Naive thymus-derived CD4-positive, alpha-beta T cell (primary cell): ENCODE measurements around the gene ALDH5A1. TPM values are rescaled to one million over a fixed set of nuclear protein-coding genes. Genes with fewer than 3 reads are reported as not detected.
A peak's percentile ranks its signal among the peaks of the same experiment; 100 is the strongest.

ENCODE experiments used
- ATAC-seq: fragments of 150-1000 bp; cut with Tn5 transposase; 2 replicates; pipeline ENCODE4 v1.10.0; 2021; ENCODE audit warnings: mild to moderate bottlenecking, moderate library complexity
- CTCF ChIA-PET: fragments of 350-600 bp; sonication (Branson Sonifier 250); formaldehyde crosslinking; loops from one replicate; lab custom pipeline; 2021; ENCODE audit warnings: antibody characterized with exemption; lab: Charles Lee
- POLR2A ChIA-PET: fragments of 350-600 bp; sonication (Branson Sonifier 250); formaldehyde crosslinking; loops from one replicate; lab custom pipeline; 2021; ENCODE audit warnings: antibody characterized with exemption, inconsistent platforms; lab: Charles Lee
- DNase-seq, 9 donors: peaks; one replicate each; pipeline versions ENCODE4 v3.0.0 to v3.0.0-alpha.2; 2020 to 2022; ENCODE audit warnings: mixed read lengths in 1 of 9
- H3K27ac ChIP-seq: one replicate; pipeline ENCODE4 v1.7.0; 2013; ENCODE audit warnings: mild to moderate bottlenecking, low read depth, low read length, moderate library complexity
- H3K27me3 ChIP-seq, 2 donors: one replicate each; pipeline ENCODE4 v1.7.0; 2013; ENCODE audit warnings: low read length in 2 of 2, mild to moderate bottlenecking in 2 of 2, moderate library complexity in 2 of 2; ENCODE audit not compliant: control insufficient read depth in 2 of 2, insufficient read depth in 2 of 2
- H3K36me3 ChIP-seq, 3 experiments: 1 replicate in 2 of 3; 2 replicates in 1 of 3; pipeline ENCODE4 v1.7.0; 2013; ENCODE audit warnings: low read length in 3 of 3, mild to moderate bottlenecking in 3 of 3, moderate library complexity in 1 of 3; ENCODE audit not compliant: insufficient read depth in 3 of 3, control insufficient read depth in 2 of 3
- H3K4me1 ChIP-seq, 2 donors: one replicate each; pipeline ENCODE4 v1.7.0; 2013; ENCODE audit warnings: low read length in 2 of 2, mild to moderate bottlenecking in 2 of 2, moderate library complexity in 1 of 2; ENCODE audit not compliant: control insufficient read depth in 2 of 2, insufficient read depth in 2 of 2
- H3K4me3 ChIP-seq: 2 replicates; pipeline ENCODE4 v1.7.0; 2013; ENCODE audit warnings: mild to moderate bottlenecking, low read length
- H3K9me3 ChIP-seq, 3 experiments: 1 replicate in 2 of 3; 2 replicates in 1 of 3; pipeline ENCODE4 v1.7.0; 2013; ENCODE audit warnings: low read length in 3 of 3; ENCODE audit not compliant: control insufficient read depth in 2 of 3
- H3K27ac Mint-ChIP-seq, 9 donors: one replicate each; pipeline ENCODE4 v1.8.0; 2020 to 2022; ENCODE audit warnings: mixed read lengths in 9 of 9, mild to moderate bottlenecking in 8 of 9, moderate library complexity in 5 of 9, inconsistent platforms in 2 of 9
- H3K27me3 Mint-ChIP-seq, 5 donors: one replicate each; pipeline ENCODE4 v1.8.0; 2021 to 2022; ENCODE audit warnings: mixed read lengths in 5 of 5, mild to moderate bottlenecking in 1 of 5
- H3K36me3 Mint-ChIP-seq, 5 donors: one replicate each; pipeline ENCODE4 v1.8.0; 2020 to 2022; ENCODE audit warnings: mixed read lengths in 5 of 5, mild to moderate bottlenecking in 3 of 5, inconsistent platforms in 1 of 5
- H3K4me1 Mint-ChIP-seq, 7 donors: one replicate each; pipeline ENCODE4 v1.8.0; 2020 to 2022; ENCODE audit warnings: mixed read lengths in 7 of 7, mild to moderate bottlenecking in 3 of 7, inconsistent platforms in 1 of 7
- H3K4me3 Mint-ChIP-seq, 10 donors: one replicate each; pipeline ENCODE4 v1.8.0; 2020 to 2022; ENCODE audit warnings: mild to moderate bottlenecking in 10 of 10, mixed read lengths in 10 of 10, moderate library complexity in 6 of 10, inconsistent platforms in 2 of 10
- H3K9me3 Mint-ChIP-seq, 11 donors: one replicate each; pipeline ENCODE4 v1.8.0; 2020 to 2022; ENCODE audit warnings: mixed read lengths in 11 of 11, mild to moderate bottlenecking in 4 of 11, inconsistent platforms in 1 of 11, moderate library complexity in 1 of 11
- intact Hi-C, 2 donors: fragments of 100-400 bp; cut with micrococcal nuclease; formaldehyde crosslinking; loops; one replicate each; pipeline ENCODE4 v1.15.1; 2023
- polyA plus RNA-seq, 2 donors: library from polyadenylated mRNA; unstranded; fragments of 300-500 nt; fragmentation: Illumina TruSeq; gene quantifications; one replicate each; pipeline ENCODE4 v1.2.3, GENCODE V29; 2021
- total RNA-seq, 6 experiments: library from RNA in 5 of 6; stranded (reverse) in 5 of 6; gene quantifications; 1 replicate in 5 of 6; 2 replicates in 1 of 6; pipeline ENCODE4 v1.2.3 and lab custom pipeline; 2021 to 2026

Gene ALDH5A1
- total RNA-seq: 10 to 100 TPM in 2 of 5 experiments, 1 to 10 TPM in 3; 5.7 to 20.6 (median 8.9) TPM
- polyA plus RNA-seq: 10 to 100 TPM; 12.3 to 18.5 TPM
- 23.4 reads per million, percentile 54 among the genes with 10 or more reads in this experiment for total RNA-seq (lab: John Stamatoyannopoulos, UW)

DNA sequence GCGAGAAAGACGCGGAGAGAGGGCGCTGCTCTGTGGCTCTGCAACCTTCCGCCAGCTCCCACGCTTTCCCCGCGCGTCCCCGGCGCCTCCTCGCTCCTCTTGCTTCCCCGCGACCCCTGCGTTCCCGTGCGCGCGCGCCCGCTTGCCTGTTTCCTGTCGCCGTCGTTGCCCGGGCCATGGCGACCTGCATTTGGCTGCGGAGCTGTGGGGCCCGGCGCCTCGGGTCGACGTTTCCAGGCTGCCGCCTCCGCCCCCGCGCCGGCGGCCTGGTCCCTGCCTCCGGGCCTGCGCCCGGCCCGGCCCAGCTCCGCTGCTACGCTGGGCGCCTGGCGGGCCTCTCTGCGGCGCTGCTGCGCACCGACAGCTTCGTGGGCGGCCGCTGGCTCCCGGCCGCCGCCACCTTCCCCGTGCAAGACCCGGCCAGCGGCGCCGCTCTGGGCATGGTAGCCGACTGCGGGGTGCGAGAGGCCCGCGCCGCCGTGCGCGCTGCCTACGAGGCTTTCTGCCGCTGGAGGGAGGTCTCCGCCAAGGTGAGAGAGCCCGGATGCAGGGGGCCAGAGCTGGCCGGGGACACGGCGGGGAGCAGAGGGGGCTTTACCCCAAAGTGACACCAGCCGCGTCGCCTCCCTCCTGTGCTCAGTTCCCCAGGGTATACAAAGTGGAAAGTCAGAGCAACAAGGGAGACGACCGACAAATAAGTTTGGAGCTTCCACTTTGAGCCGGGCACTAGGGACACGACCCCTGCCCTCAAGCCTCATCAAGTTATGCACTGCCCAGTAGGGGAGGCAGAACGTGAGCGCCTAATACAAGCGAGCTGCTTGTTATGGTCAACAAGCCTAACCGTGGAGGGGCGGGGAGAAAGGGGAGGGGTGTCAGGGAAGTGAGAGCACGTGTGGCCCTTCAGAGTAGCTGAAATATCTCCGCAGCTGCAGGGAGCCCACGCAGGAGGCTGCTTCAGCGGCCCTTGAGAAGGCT is at the start of gene ALDH5A1:
Gene ALDH5A1 (plus strand): TSS at position 149 of the 975 bp plus-strand sequence. CDS start 28 bp downstream, at position 177.
- Mint-ChIP-seq H3K36me3 (peaks cover 0 to 18% (median 17%) of the 10 kb centered on the region in 5 donors), H3K27me3 (peaks cover 0 to 2% (median 0%) of the 10 kb centered on the region in 5 donors), H3K9me3 (peaks cover 0 to 9% (median 0%) of the 10 kb centered on the region in 11 donors), H3K4me1 (peaks cover 13 to 50% (median 31%) of the 10 kb centered on the region in 7 donors), H3K4me3 (peak within 1 kb of the TSS; percentile 84 to 91 (median 88)), H3K27ac (peak within 1 kb of the TSS; percentile 30 to 88 (median 74))
- intact Hi-C loops: loop anchor here in 1 of 2 donors (1.0 to 10.0 kb wide), 9 partner anchors 26 to 520 kb away; partner anchors contain the start of genes KIAA0319 and TDP2
- CTCF ChIA-PET: interaction anchor here (0.6 to 2.7 kb wide), 8 partner anchors 26 to 574 kb away, joined by 3 to 14 read pairs (median 4); no protein-coding TSS in a partner anchor
- ATAC-seq (peak; percentile 89), DNase-seq (peak; percentile 63 to 86 (median 84))
- Histone ChIP-seq H3K27me3 (no peaks in the 10 kb centered on the region), H3K4me3 (peak within 1 kb of the TSS; percentile 74), H3K27ac (peak within 1 kb of the TSS; percentile 63), H3K4me1 (peaks cover 12 to 15% of the 10 kb centered on the region in 2 donors), H3K36me3 (peaks cover 0 to 6% (median 0%) of the 10 kb centered on the region in 3 experiments), H3K9me3 (no peaks in the 10 kb centered on the region)
- POLR2A ChIA-PET: interaction anchor here (1.2 to 2.1 kb wide), 8 partner anchors 15 to 229 kb away, joined by 3 to 6 read pairs (median 4); partner anchors contain the start of genes ACOT13, KIAA0319 and TDP2

DNA sequence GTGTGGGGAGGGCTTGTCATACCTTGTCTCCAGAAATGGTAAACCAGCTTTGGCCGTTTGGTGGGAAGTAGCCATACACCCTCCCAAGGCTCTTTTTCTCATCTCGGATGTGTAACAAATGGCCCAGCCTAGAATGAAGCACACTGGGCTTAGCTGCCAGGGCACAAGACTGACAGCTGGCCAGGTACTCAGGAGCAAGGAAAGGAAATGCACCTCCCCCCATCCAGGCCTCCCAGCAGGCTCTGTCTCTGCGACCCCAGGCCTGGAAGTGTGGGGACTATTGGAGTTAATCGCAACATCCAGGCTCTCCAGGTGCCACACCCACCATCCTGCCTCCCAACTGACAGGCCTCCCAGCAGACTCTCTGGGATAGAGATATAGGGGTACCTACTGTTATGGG is 49.1 kb upstream of the ALDH5A1 start:
- ChIA-PET CTCF (no interaction called here), POLR2A (no interaction called here)
- Histone ChIP-seq H3K27me3 (no peaks in the 10 kb centered on the region), H3K36me3 (no peaks in the 10 kb centered on the region), H3K9me3 (no peaks in the 10 kb centered on the region), H3K27ac (no peak overlapping the region), H3K4me3 (no peak overlapping the region), H3K4me1 (no peaks in the 10 kb centered on the region)
- intact Hi-C loops: no loop called here
- ATAC-seq (no peak), DNase-seq (no peak)
- no peaks in the 10 kb centered on the region for H3K36me3 Mint-ChIP-seq
- no peak overlapping the region for H3K4me3 Mint-ChIP-seq
- H3K4me1 Mint-ChIP-seq: no peaks in the 10 kb centered on the region
- H3K9me3 Mint-ChIP-seq: no peaks in the 10 kb centered on the region
- H3K27me3 Mint-ChIP-seq: peaks cover 0 to 2% (median 0%) of the 10 kb centered on the region in 5 donors
- H3K27ac Mint-ChIP-seq: no peak overlapping the region

DNA sequence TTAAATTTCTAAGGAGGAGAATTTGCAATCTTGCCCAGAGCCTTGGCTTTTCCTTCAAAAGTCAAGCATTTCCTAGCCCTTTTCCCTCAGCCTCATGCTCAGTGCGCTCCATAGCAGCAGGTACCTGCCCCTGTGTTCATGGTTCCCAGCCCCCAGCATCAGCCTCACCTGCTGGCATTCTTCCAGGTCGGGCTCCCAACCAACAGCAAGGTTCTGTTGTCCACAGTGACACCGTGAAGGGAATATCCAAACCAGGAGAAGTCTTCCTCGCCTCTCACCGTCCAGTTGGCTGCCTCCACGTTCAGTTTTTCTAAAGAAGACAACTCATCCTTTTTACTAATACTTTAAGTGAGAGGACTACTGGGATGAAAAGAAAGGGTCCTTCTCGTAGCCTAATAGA is 48.1 kb upstream of the ALDH5A1 start:
- Histone ChIP-seq H3K9me3 (no peaks in the 10 kb centered on the region), H3K4me1 (no peaks in the 10 kb centered on the region), H3K36me3 (no peaks in the 10 kb centered on the region), H3K27ac (no peak overlapping the region), H3K4me3 (no peak overlapping the region), H3K27me3 (no peaks in the 10 kb centered on the region)
- no peaks in the 10 kb centered on the region for H3K36me3 Mint-ChIP-seq
- H3K27me3 Mint-ChIP-seq: peaks cover 0 to 2% (median 0%) of the 10 kb centered on the region in 5 donors
- ATAC-seq: no peak
- intact Hi-C loops: no loop called here
- no peaks in the 10 kb centered on the region for H3K4me1 Mint-ChIP-seq
- CTCF ChIA-PET: interaction anchor here (0.6 kb wide), 1 partner anchor 35 kb away, joined by 3 read pairs; no protein-coding TSS in a partner anchor
- POLR2A ChIA-PET: no interaction called here
- no peak overlapping the region for H3K4me3 Mint-ChIP-seq
- no peak overlapping the region for H3K27ac Mint-ChIP-seq
- no peak for DNase-seq
- H3K9me3 Mint-ChIP-seq: no peaks in the 10 kb centered on the region

DNA sequence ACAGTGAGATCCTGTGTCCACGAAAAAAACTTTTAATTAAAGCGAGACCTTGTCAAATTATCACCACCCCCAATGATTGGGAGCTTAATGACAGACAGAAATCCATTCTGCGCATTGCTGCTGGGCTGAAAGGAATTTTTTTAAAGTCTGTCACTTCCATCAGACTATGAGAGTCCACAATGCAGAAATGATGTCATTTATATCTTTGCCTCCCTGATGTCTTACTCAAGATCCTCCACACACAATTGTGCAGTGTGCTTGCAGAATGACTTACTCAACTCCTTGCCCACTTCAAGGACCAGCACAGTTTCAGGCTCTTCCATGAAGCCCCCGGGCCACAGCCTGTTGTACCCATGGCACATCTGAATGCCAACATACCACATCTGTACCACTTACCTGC is 46.4 kb upstream of the ALDH5A1 start:
- peaks cover 0 to 3% (median 0%) of the 10 kb centered on the region in 7 donors for H3K4me1 Mint-ChIP-seq
- no peaks in the 10 kb centered on the region for H3K27me3 ChIP-seq
- DNase-seq (no peak), ATAC-seq (no peak)
- CTCF ChIA-PET: no interaction called here
- H3K27ac ChIP-seq: no peak overlapping the region
- POLR2A ChIA-PET: no interaction called here
- H3K4me1 ChIP-seq: no peaks in the 10 kb centered on the region
- intact Hi-C loops: no loop called here
- H3K4me3 ChIP-seq: no peak overlapping the region
- H3K27me3 Mint-ChIP-seq: peaks cover 0 to 2% (median 0%) of the 10 kb centered on the region in 5 donors
- H3K9me3 ChIP-seq: no peaks in the 10 kb centered on the region
- H3K27ac Mint-ChIP-seq: no peak overlapping the region
- H3K36me3 Mint-ChIP-seq: no peaks in the 10 kb centered on the region
- no peak overlapping the region for H3K4me3 Mint-ChIP-seq
- no peaks in the 10 kb centered on the region for H3K36me3 ChIP-seq
- H3K9me3 Mint-ChIP-seq: no peaks in the 10 kb centered on the region

DNA sequence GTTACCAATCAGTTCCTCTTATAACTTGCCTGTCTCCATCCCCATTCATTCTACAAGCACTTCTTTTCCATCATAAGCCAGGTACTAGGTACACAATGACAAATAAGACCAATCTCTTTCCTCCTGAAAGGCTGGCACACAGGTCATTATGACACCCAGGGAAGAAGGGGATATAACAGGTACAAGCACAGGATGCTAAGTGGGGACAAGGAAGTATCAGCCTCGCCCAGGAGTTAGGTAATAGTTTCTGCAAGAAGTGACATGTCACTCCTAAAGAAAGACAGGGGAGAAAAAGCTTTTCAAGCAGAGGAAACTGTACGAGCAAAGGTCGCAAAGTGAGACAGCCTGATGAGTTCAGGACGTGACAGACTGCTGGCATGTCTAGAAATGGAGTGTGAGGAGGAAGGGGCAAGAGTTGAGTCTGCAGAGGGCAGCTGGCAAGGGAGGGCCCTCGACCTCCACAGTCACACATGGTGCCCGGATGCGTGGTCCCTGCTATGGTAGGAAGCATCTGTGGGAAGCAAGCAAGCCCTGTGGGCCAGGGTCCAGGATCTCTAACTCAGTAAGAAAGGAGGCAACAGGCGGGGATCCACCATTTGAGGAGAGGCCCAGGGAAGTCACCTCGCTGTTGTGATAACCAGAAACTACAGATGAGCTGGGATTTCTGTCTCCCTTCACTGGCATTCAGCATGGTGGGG is 45.8 kb upstream of the ALDH5A1 start:
- H3K4me1 Mint-ChIP-seq: peaks cover 0 to 3% (median 0%) of the 10 kb centered on the region in 7 donors
- DNase-seq (no peak), ATAC-seq (no peak)
- no peak overlapping the region for H3K27ac Mint-ChIP-seq
- intact Hi-C loops: no loop called here
- Histone ChIP-seq H3K4me1 (no peaks in the 10 kb centered on the region), H3K9me3 (no peaks in the 10 kb centered on the region), H3K27me3 (no peaks in the 10 kb centered on the region), H3K36me3 (no peaks in the 10 kb centered on the region), H3K4me3 (no peak overlapping the region), H3K27ac (no peak overlapping the region)
- no peak overlapping the region for H3K4me3 Mint-ChIP-seq
- H3K27me3 Mint-ChIP-seq: no peaks in the 10 kb centered on the region
- ChIA-PET CTCF (no interaction called here), POLR2A (no interaction called here)
- no peaks in the 10 kb centered on the region for H3K36me3 Mint-ChIP-seq
- no peaks in the 10 kb centered on the region for H3K9me3 Mint-ChIP-seq

DNA sequence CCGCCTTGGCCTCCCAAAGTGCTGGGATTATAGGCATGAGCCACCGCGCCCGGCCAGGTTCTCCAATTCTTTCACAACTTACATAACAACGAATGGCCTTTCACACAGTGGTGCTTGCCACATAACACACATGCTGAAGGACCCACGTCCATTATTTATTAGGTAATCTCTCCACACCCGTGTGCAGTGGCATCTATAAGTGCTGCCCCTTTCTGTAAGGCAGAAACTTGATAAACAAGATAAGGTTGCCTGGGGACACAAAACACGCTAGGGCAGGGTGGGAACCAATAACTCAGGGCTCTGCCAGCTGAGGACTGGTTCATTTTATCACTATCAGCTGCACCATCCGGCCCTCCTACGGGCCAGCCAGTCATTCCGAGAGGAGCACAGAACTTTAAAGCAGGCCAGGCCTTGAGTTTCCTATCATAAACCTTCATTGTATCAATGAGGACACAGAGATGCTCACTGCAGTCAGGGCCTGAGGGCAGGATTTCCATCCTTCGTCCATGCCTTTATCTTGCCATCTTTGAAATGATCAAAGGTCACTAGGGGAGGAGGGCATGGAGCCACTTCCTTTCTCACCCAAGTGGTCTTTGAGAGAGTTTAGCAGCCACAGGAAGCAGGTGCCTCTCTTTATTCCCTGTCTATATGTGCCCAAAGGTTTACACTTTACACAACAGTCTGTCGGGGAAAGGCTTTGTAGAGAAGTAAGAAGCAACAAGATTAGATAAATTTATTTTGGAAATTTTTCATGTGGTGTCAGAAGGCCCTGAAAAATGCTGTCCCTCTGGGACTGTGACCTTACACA is 43.0 kb upstream of the ALDH5A1 start:
- Mint-ChIP-seq H3K36me3 (peaks cover 0 to 3% (median 0%) of the 10 kb centered on the region in 5 donors), H3K4me3 (no peak overlapping the region), H3K9me3 (no peaks in the 10 kb centered on the region), H3K27me3 (no peaks in the 10 kb centered on the region), H3K4me1 (peaks cover 0 to 3% (median 0%) of the 10 kb centered on the region in 7 donors), H3K27ac (no peak overlapping the region)
- no peaks in the 10 kb centered on the region for H3K9me3 ChIP-seq
- no peaks in the 10 kb centered on the region for H3K4me1 ChIP-seq
- DNase-seq: no peak
- intact Hi-C loops: no loop called here
- H3K27ac ChIP-seq: no peak overlapping the region
- CTCF ChIA-PET: no interaction called here
- no peak for ATAC-seq
- H3K27me3 ChIP-seq: no peaks in the 10 kb centered on the region
- POLR2A ChIA-PET: no interaction called here
- no peak overlapping the region for H3K4me3 ChIP-seq
- no peaks in the 10 kb centered on the region for H3K36me3 ChIP-seq
